PC-3 (cell line): ENCODE measurements around the gene GEMIN8. TPM values are rescaled to one million over a fixed set of nuclear protein-coding genes. Genes with fewer than 3 reads are reported as not detected.

ENCODE experiments used
- ATAC-seq: fragments of 200-7000 bp; cut with Tn5 transposase; 2 replicates; pipeline ENCODE4 v1.9.1; 2020; ENCODE audit warnings: mild to moderate bottlenecking, moderate library complexity
- BruUV-seq: library from RNA; stranded (reverse); fragments of 400-500 nt; replicated peaks from 2 replicates; lab custom pipeline; 2021; lab: Mats Ljungman, UMichigan
- CTCF ChIA-PET: fragments of 300-600 bp; sonication (Branson Sonifier 250); formaldehyde crosslinking; loops from one replicate; lab custom pipeline; 2022; ENCODE audit warnings: antibody characterized with exemption; lab: Charles Lee
- POLR2A ChIA-PET: fragments of 300-600 bp; sonication (Branson Sonifier 250); formaldehyde crosslinking; loops from one replicate; lab custom pipeline; 2022; ENCODE audit warnings: antibody characterized with exemption; ENCODE audit not compliant: unreplicated experiment; lab: Charles Lee
- DNase-seq: peaks from one replicate; pipeline ENCODE4 v3.0.0-alpha.2; 2015
- H2AFZ ChIP-seq: fragments of 300-600 bp; sonication (generic); 2 replicates; pipeline ENCODE4 v1.6.0; 2016; ENCODE audit warnings: antibody characterized with exemption, low read length
- H3F3A ChIP-seq: fragments of 300-600 bp; sonication (generic); one replicate; pipeline ENCODE4 v1.6.0; 2017; ENCODE audit warnings: antibody characterized with exemption, low read length, control low read depth, mild to moderate bottlenecking; ENCODE audit not compliant: unreplicated experiment
- H3K27ac ChIP-seq: fragments of 300-600 bp; sonication (generic); 2 replicates; pipeline ENCODE4 v1.5.1; 2016; ENCODE audit warnings: mild to moderate bottlenecking, low read length
- H3K27me3 ChIP-seq: fragments of 300-600 bp; sonication (generic); 2 replicates; pipeline ENCODE4 v1.6.1; 2016; ENCODE audit warnings: low read length, mixed read lengths
- H3K36me3 ChIP-seq: fragments of 300-600 bp; sonication (generic); 2 replicates; pipeline ENCODE4 v1.6.1; 2016; ENCODE audit warnings: low read depth, mixed run types, low read length, mixed read lengths
- H3K4me1 ChIP-seq: fragments of 300-600 bp; sonication (generic); 2 replicates; pipeline ENCODE4 v1.5.1; 2016; ENCODE audit warnings: low read length; ENCODE audit not compliant: insufficient read depth
- H3K4me2 ChIP-seq: fragments of 300-600 bp; sonication (generic); 2 replicates; pipeline ENCODE4 v1.6.0; 2016; ENCODE audit warnings: low read length
- H3K4me3 ChIP-seq: fragments of 300-600 bp; sonication (generic); 2 replicates; pipeline ENCODE4 v1.5.1; 2016; ENCODE audit warnings: mild to moderate bottlenecking, low read length, mixed read lengths
- H3K79me2 ChIP-seq: fragments of 300-600 bp; sonication (generic); 2 replicates; pipeline ENCODE4 v1.6.1; 2017; ENCODE audit warnings: low read length, mixed read lengths
- H3K9ac ChIP-seq: fragments of 300-600 bp; sonication (generic); 2 replicates; pipeline ENCODE4 v1.6.0; 2016; ENCODE audit warnings: mild to moderate bottlenecking, low read length
- H3K9me2 ChIP-seq: fragments of 300-600 bp; sonication (generic); replicated peaks from 2 replicates; pipeline ENCODE4 v1.6.1; 2016; ENCODE audit warnings: mixed run types, low read length, mixed read lengths
- H3K9me3 ChIP-seq: fragments of 300-600 bp; sonication (generic); 2 replicates; pipeline ENCODE4 v1.6.1; 2016; ENCODE audit warnings: low read length, mixed read lengths
- H4K20me1 ChIP-seq: fragments of 300-600 bp; sonication (generic); 2 replicates; pipeline ENCODE4 v1.6.1; 2016; ENCODE audit warnings: low read length, mixed read lengths
- EZH2 ChIP-seq: fragments of 300-600 bp; sonication (generic); IDR thresholded peaks from one replicate; pipeline ENCODE4 v1.6.1; 2017; ENCODE audit warnings: antibody characterized with exemption, mild to moderate bottlenecking, low read length; ENCODE audit not compliant: unreplicated experiment
- EZH2phosphoT487 ChIP-seq: fragments of 300-600 bp; sonication (generic); IDR thresholded peaks from 2 replicates; pipeline ENCODE4 v1.6.1; 2018; ENCODE audit warnings: mild to moderate bottlenecking, antibody characterized with exemption, low read length, borderline replicate concordance
- intact Hi-C: fragments of 100-400 bp; cut with micrococcal nuclease; formaldehyde crosslinking; loops from 2 replicates; pipeline ENCODE4 v1.9.0; 2023
- total RNA-seq: library from RNA; depleted of rRNA; stranded (reverse); fragments of >200 nt; gene quantifications from 2 replicates; pipeline ENCODE4 v1.2.3, GENCODE V29; 2014
- TF ChIP-seq, protein P1 (sequence below): fragments of 300-600 bp; sonication (generic); conservative IDR thresholded peaks from 2 replicates; pipeline ENCODE4 v1.5.1; 2017; ENCODE audit warnings: antibody characterized with exemption, low read depth, mild to moderate bottlenecking, low read length

The GEMIN8 gene
- total RNA-seq, 1 experiment from 2014 or later, result 8.3 TPM

DNA sequence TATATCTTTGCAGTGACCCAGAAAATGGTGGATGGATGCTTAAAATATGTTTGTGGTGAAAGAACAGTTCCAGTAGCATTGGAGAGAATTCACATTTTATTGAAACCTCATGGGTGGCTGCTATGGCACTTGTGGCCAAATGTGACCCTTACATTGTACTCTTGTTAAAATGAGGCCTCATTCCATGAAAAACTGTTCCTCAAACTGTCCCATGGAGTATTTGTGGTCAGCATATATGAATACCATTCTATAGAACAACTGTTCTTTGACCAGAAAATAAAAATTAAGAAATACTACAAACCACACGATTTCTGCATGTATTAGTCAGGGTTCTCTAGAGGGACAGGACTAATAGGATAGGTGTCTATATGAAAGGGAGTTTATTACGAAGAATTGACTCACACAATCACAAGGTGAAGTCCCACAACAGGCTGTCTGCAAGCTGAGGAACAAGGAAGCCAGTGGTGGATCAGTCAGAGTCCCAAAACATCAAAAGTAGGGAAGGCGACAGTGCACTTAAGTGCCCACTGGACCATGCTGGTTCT is 35.1 kb downstream of the GEMIN8 start:
- TF ChIP-seq EZH2 (no peak), EZH2phosphoT487 (no peak)
- TF ChIP-seq, protein P1, sequence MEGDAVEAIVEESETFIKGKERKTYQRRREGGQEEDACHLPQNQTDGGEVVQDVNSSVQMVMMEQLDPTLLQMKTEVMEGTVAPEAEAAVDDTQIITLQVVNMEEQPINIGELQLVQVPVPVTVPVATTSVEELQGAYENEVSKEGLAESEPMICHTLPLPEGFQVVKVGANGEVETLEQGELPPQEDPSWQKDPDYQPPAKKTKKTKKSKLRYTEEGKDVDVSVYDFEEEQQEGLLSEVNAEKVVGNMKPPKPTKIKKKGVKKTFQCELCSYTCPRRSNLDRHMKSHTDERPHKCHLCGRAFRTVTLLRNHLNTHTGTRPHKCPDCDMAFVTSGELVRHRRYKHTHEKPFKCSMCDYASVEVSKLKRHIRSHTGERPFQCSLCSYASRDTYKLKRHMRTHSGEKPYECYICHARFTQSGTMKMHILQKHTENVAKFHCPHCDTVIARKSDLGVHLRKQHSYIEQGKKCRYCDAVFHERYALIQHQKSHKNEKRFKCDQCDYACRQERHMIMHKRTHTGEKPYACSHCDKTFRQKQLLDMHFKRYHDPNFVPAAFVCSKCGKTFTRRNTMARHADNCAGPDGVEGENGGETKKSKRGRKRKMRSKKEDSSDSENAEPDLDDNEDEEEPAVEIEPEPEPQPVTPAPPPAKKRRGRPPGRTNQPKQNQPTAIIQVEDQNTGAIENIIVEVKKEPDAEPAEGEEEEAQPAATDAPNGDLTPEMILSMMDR, result no peak
- BruUV-seq, result no TSS peak
- Histone ChIP-seq H3K27me3 (no peaks in the 10 kb centered on the region), H3K27ac (no peak overlapping the region), H4K20me1 (no peaks in the 10 kb centered on the region), H3K4me1 (no peaks in the 10 kb centered on the region), H3K4me3 (no peak overlapping the region), H3K79me2 (no peaks in the 10 kb centered on the region), H2AFZ (no peak overlapping the region), H3K36me3 (no peaks in the 10 kb centered on the region), H3K9ac (no peak overlapping the region), H3K9me2 (no peaks in the 10 kb centered on the region), H3K9me3 (no peaks in the 10 kb centered on the region), H3F3A (no peaks in the 10 kb centered on the region), H3K4me2 (no peak overlapping the region)
- DNase-seq, result peak; percentile 7
- ChIA-PET CTCF (no interaction called here), POLR2A (no interaction called here)
- intact Hi-C loops, result no loop called here
- ATAC-seq, result no peak

DNA sequence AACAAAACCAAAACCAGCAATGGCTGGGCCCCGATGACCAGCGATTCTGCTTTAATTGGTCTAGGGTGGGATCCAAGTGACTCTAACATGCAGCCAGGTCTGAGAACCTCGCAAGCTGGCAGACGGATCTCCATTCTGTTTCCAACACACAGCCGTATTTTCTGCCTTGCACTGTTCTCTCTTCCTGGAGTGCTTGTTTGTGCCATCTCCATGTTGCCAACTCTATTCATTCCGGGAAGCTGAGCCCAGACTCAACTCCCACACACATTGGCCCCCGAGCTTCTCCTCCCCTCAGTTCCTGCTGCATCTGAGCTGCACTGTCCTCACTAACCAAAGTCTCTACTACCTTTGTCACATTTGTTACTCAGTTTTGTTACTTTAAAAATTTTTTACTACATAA is 35.6 kb downstream of the GEMIN8 start:
- Histone ChIP-seq H3K27me3 (no peaks in the 10 kb centered on the region), H3K36me3 (no peaks in the 10 kb centered on the region), H3K79me2 (no peaks in the 10 kb centered on the region), H3K27ac (no peak overlapping the region), H3K4me3 (no peak overlapping the region), H3K9ac (no peak overlapping the region), H3F3A (no peaks in the 10 kb centered on the region), H2AFZ (no peak overlapping the region), H3K9me2 (no peaks in the 10 kb centered on the region), H3K9me3 (no peaks in the 10 kb centered on the region), H3K4me1 (no peaks in the 10 kb centered on the region), H4K20me1 (no peaks in the 10 kb centered on the region), H3K4me2 (no peak overlapping the region)
- no peak for TF ChIP-seq EZH2
- TF ChIP-seq EZH2phosphoT487, result no peak
- no peak for DNase-seq
- intact Hi-C loops, result no loop called here
- POLR2A ChIA-PET, result no interaction called here
- BruUV-seq, result no TSS peak
- ATAC-seq, result no peak
- CTCF ChIA-PET, result no interaction called here

DNA sequence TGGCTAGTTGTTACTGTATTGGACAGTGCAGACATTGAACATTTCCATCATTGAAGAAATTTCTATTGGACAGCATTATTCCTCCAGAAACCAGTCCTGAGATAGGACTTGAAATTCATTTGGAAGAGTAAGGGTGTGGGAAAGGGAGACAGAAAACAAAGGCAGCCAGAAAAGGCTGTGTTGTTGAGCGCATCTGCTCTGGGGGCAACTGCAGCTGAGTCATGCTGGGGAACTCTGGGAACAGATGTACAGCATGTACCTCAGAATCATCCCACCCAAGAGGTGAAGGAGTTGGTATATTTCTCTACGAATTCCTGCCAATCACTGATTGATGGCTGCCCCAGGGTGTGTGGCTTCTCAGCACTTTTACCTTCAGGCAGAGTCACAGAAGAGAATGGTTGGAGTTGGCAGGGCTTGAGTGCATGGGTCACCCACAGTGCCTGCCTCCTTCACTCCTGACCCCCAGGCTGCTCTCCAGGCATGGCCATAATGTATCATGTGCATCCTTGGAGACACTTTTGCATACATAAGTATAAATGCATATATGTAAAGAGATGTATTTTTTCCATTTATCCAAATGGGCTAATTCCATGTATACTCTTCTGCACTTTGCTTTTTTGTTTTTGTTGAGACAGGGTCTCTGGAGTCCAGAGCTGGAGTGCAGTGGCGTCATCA is 39.4 kb downstream of the GEMIN8 start:
- H3K9ac ChIP-seq, result no peak overlapping the region
- no peaks in the 10 kb centered on the region for H3F3A ChIP-seq
- DNase-seq, result no peak
- H2AFZ ChIP-seq, result no peak overlapping the region
- no peaks in the 10 kb centered on the region for H3K79me2 ChIP-seq
- no TSS peak for BruUV-seq
- H3K4me1 ChIP-seq, result no peaks in the 10 kb centered on the region
- TF ChIP-seq EZH2 (no peak), EZH2phosphoT487 (no peak)
- TF ChIP-seq, protein P1, result no peak
- no peaks in the 10 kb centered on the region for H3K36me3 ChIP-seq
- CTCF ChIA-PET, result no interaction called here
- H3K9me2 ChIP-seq, result no peaks in the 10 kb centered on the region
- H3K9me3 ChIP-seq, result no peaks in the 10 kb centered on the region
- ATAC-seq, result no peak
- no peaks in the 10 kb centered on the region for H4K20me1 ChIP-seq
- H3K27me3 ChIP-seq, result no peaks in the 10 kb centered on the region
- POLR2A ChIA-PET, result no interaction called here
- intact Hi-C loops, result no loop called here
- no peak overlapping the region for H3K4me2 ChIP-seq
- H3K4me3 ChIP-seq, result no peak overlapping the region
- H3K27ac ChIP-seq, result no peak overlapping the region
